ENCODE measurements around the gene MDN1. TPM values are rescaled to one million over a fixed set of nuclear protein-coding genes. Genes with fewer than 3 reads are reported as not detected.

MDN1 gene
- total RNA-seq, 1 donor from 2014 or later: 52.0 TPM

GRCh38 chr6:89685311-89685710, 134.3 kb downstream of the MDN1 start:
- Mint-ChIP-seq H3K9me3 (no peaks in the 10 kb centered on the region), H3K4me1 (no peaks in the 10 kb centered on the region), H3K36me3 (peaks cover 43% of the 10 kb centered on the region), H3K27ac (no peak overlapping the region), H3K4me3 (no peak overlapping the region), H3K27me3 (ENCODE audit: low read depth) (no peaks in the 10 kb centered on the region)
- DNase-seq (ENCODE audit: low spot score in 2 of 2, unreplicated experiment in 2 of 2): no peak
- TF ChIP-seq CTCF (IDR thresholded peaks at IDR 0.05; ENCODE audit: unreplicated experiment): no peak

GRCh38 chr6:89682991-89683390, 136.6 kb downstream of the MDN1 start:
- no peak for DNase-seq (ENCODE audit: low spot score in 2 of 2, unreplicated experiment in 2 of 2)
- Mint-ChIP-seq H3K27ac (no peak overlapping the region), H3K4me1 (no peaks in the 10 kb centered on the region), H3K4me3 (no peak overlapping the region), H3K36me3 (peaks cover 46% of the 10 kb centered on the region), H3K27me3 (ENCODE audit: low read depth) (no peaks in the 10 kb centered on the region), H3K9me3 (no peaks in the 10 kb centered on the region)
- no peak for TF ChIP-seq CTCF (IDR thresholded peaks at IDR 0.05; ENCODE audit: unreplicated experiment)

DNA sequence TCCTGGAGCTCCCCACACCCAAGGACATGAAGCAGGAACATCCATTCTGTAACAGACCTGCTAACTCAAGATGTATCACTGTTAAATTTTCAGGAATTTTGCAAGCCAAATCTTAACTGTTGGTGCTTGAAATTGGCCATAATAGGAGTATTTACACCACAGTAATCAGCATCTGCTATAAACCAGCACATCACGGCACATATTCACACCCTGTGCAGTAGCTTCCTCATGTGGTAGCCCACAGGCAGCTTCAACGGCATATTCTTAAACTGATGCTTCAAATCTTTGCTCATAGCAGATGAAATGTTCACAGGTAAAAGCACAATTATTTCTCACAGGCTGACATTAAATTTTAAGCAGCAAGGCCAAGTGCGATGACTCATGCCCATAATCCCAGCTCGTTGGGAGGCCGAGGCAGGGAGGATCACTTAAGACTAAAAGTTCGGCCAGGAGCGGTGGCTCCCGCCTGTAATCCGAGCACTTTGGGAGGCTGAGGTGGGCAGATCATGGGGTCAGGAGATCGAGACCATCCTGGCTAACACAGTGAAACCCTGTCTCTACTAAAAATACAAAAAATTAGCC, 137.5 kb downstream of the MDN1 start:
- Mint-ChIP-seq H3K27ac (no peak overlapping the region), H3K27me3 (ENCODE audit: low read depth) (no peaks in the 10 kb centered on the region), H3K4me1 (no peaks in the 10 kb centered on the region), H3K4me3 (no peak overlapping the region), H3K9me3 (no peaks in the 10 kb centered on the region), H3K36me3 (peaks cover 42% of the 10 kb centered on the region)
- no peak for TF ChIP-seq CTCF (IDR thresholded peaks at IDR 0.05; ENCODE audit: unreplicated experiment)
- DNase-seq (ENCODE audit: low spot score in 2 of 2, unreplicated experiment in 2 of 2): no peak

- no peak for DNase-seq (ENCODE audit: low spot score in 2 of 2, unreplicated experiment in 2 of 2)
- Mint-ChIP-seq H3K36me3 (peaks cover 45% of the 10 kb centered on the region), H3K27ac (no peak overlapping the region), H3K9me3 (no peaks in the 10 kb centered on the region), H3K4me1 (peaks cover 1% of the 10 kb centered on the region), H3K27me3 (ENCODE audit: low read depth) (no peaks in the 10 kb centered on the region), H3K4me3 (no peak overlapping the region)
- no peak for TF ChIP-seq CTCF (IDR thresholded peaks at IDR 0.05; ENCODE audit: unreplicated experiment)
These were observed 139.0 kb downstream of the MDN1 start for GRCh38 chr6:89680551-89680950.

- no peak for TF ChIP-seq CTCF (IDR thresholded peaks at IDR 0.05; ENCODE audit: unreplicated experiment)
These were observed 139.4 kb downstream of the MDN1 start for GRCh38 chr6:89680150-89680549.

More at GRCh38 chr6:89680150-89680549, 139.4 kb downstream of the MDN1 start:
- Mint-ChIP-seq H3K9me3 (no peaks in the 10 kb centered on the region), H3K4me1 (peaks cover 1% of the 10 kb centered on the region), H3K27ac (no peak overlapping the region), H3K36me3 (peaks cover 46% of the 10 kb centered on the region), H3K27me3 (ENCODE audit: low read depth) (no peaks in the 10 kb centered on the region), H3K4me3 (no peak overlapping the region)
- no peak for DNase-seq (ENCODE audit: low spot score in 2 of 2, unreplicated experiment in 2 of 2)
